Adipose tissue (tissue), 3 donors: ENCODE measurements around the gene NCAM1. TPM values are rescaled to one million over a fixed set of nuclear protein-coding genes. Genes with fewer than 3 reads are reported as not detected.

Experiments
- H3K27ac ChIP-seq: one replicate; pipeline ENCODE4 v1.5.1; 2013; ENCODE audit warnings: low read depth, low read length
- WGBS, 3 donors: extraction: QIAGEN DNeasy Blood & Tissue Kit; methylation state at CpG; one replicate each; pipeline ENCODE4 v1.1.7; 2013; 5-methylcytosine and 5-hydroxymethylcytosine counted together
- polyA plus RNA-seq, 3 donors: library from polyadenylated mRNA; stranded (reverse); fragments of 200-250 nt; gene quantifications; one replicate each; pipeline ENCODE4 v1.2.3, GENCODE V29; 2013
- donor health status: healthy with polysubstance abuse.
- donor health status: Bipolar disorder and iron deficiency.
- donor health status: healthy.

Gene NCAM1
- polyA plus RNA-seq, 3 donors: 1.4 to 2.7 (median 2.3) TPM

DNA sequence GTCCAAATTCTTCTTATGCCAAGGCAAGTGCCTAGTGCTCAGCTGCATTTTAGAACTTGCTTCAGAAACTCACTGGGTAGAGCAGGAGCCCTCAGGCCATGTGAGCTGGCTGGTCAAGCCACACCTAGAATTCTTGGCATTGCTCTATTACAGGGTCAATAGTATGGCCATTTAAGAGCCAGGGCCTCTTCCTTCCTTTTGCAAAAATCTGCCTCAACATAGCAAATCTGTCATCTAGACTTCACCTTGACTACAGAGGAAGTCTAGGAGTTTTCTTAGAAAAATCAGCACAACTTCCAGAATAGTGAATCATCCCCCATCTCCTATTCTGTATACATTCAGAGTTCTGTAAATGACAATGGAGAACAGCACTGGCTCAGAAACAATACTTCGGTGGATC, 241.2 kb downstream of the NCAM1 start:
- no peak overlapping the region for H3K27ac ChIP-seq
- 73 to 89% (median 88%) methylated on average over 1 of the region's 1 CpG for WGBS, 3 donors

DNA sequence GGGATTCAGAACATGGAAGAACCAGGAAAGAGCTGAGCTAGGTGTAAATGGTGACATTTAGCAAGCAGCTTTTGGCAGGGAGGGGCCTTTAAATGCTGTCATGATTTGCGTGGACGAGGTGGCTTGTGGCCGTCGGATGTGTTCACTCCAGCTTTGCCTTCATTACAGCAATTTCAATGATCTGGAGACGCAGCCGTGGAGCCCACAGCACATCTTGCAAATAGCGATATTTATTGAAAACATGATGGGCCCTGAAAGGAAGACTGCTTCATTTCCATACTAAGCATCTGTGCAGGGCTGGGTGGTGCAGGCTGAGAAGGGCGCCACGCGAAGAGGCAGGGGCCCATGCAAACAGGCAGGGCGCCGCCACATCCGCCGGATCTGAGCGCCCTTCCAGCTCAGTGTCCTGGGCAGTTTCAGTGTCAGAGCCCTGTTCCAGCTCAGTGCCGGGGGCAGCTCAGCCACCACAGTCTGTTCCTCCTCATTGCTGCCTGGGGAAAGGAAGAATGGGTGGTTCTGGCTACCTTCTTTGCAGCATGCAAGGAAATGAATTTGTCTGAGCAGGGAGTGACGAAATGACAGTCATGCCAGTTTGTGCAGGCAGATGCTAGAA, 242.0 kb downstream of the NCAM1 start:
- H3K27ac ChIP-seq: no peak overlapping the region
- 88 to 93% (median 92%) methylated on average over 17 of the region's 17 CpGs for WGBS, 3 donors

DNA sequence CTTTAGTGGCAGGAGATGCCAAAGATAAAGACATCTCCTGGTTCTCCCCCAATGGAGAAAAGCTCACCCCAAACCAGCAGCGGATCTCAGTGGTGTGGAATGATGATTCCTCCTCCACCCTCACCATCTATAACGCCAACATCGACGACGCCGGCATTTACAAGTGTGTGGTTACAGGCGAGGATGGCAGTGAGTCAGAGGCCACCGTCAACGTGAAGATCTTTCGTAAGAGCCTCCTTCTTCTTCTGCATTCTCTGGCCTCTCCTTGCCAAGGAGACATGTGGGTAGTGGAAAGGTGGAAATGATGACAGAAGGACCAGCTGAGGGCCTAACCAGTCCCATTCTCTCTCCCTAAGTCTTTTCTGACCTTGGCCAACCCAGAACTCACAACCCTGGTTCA, 243.1 kb downstream of the NCAM1 start:
- 77 to 89% (median 82%) methylated on average over 10 of the region's 10 CpGs for WGBS, 3 donors
- no peak overlapping the region for H3K27ac ChIP-seq

DNA sequence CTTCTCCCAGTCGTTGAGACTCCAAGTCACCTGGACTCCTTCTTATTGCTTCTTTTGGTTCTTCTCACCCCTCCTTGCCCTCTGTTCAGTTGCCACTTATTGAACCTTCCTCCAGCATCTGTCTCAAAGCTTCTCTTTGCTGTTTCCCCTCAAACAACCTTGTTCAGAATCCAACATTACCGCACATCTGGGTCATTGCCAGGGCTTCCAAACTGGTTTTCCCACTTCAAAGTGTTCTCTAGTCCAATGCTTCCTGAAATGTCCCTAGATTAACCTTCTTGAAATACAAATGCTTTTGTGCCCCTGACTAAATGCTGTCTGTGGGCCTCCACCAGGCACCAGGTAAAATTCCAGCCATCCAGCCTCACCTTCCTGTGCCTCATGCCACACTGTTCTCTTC, 252.3 kb downstream of the NCAM1 start:
- 51 to 82% (median 79%) methylated on average over 2 of the region's 2 CpGs for WGBS, 3 donors
- no peak overlapping the region for H3K27ac ChIP-seq

DNA sequence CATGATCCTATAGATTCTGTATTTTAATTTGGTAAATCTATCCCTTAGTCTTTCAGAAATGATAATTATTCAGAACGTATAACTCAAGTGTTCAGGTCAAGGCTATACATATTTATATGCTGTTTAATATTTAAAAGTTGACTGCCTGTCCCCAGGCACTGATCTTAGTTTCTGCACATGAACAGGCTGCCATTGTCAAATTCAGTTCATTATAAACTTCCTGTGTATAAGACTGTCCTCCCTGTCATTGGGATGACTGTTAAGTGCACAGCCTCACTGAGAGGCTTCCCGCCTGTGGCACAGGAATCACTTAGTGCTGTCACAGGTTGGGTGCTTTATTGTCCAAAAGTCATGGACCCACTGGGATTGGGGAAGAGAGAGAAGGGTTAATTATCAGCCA, 261.0 kb downstream of the NCAM1 start:
- WGBS, 3 donors: 61 to 96% (median 87%) methylated on average over 2 of the region's 2 CpGs
- H3K27ac ChIP-seq: no peak overlapping the region

DNA sequence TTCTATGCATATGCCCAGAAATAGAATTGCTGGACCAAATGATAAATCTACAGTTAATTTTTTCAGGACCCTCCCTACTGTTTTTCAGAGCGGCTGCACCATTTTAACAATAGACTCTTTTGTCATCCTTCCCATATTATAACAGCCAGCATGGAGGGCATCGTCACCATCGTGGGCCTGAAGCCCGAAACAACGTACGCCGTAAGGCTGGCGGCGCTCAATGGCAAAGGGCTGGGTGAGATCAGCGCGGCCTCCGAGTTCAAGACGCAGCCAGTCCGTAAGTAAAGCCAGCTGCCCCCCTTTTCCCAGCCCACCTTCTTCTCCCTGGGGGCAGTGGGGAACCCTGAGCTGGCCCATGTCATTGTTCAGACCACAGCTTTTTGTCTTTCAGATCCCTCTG, 273.7 kb downstream of the NCAM1 start:
- no peak overlapping the region for H3K27ac ChIP-seq
- WGBS, 3 donors: 93 to 95% (median 94%) methylated on average over 14 of the region's 14 CpGs

DNA sequence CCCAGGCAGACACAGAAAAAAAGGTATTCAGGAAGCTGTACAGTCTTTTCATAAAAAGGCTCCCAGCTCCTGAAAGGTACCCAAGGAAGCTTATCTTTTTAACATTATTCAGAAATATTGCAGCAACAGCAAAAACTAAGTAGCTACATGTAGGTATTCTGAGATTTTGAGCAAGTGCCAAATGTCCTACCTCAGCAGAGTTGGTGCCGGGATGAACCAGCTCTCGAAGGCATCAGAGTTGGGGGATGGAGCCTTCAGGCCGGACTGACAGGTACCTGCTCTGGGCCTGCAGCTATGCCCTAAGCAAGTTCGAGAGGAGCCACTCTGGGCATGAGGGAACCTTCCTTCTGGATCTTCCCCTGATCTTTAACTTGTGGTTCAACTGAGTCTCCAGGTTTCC, 276.0 kb downstream of the NCAM1 start:
- WGBS, 3 donors: 83 to 96% (median 87%) methylated on average over 4 of the region's 4 CpGs
- no peak overlapping the region for H3K27ac ChIP-seq

DNA sequence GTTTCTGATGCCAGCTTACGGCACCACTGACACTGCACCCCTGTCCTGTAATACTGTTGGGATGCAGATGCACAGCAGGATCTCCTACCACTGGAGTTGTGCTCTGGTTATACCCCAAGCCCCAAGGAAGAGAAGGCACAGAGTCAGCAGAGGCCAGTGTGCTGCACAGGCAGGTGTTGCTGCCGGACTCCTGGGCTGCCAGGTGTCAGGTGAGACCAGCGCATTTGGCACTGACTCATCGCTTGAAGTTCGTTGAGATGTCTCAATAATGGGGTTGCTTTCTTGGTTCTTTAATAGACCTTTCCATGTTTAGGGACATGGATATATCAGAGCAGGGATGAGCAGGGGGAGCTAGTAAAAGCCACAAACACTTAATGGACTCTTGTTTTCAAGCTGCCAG, 277.5 kb downstream of the NCAM1 start:
- H3K27ac ChIP-seq: no peak overlapping the region
- WGBS, 3 donors: 83 to 97% (median 93%) methylated on average over 5 of the region's 5 CpGs

DNA sequence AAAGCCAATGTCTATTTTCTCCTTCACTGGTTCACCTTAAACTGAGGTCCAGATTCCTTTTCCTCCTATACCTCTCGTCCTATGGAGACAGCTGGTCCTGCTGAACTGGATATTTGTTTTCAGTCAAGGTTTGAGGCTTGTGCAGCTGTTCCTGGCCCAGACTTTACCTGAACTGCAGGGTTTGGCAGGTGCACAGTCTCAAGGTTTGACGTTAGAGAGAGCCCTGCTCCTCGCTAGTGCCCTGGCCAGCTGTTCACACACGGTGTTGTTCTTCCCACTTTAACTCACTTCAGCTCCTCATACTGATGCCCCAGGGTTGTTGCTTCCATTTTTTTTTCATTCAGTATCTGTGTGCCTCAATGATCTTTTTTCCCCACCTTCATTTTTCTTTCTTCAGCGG, 279.2 kb downstream of the NCAM1 start:
- no peak overlapping the region for H3K27ac ChIP-seq
- WGBS, 3 donors: 26 to 83% (median 81%) methylated on average over 5 of the region's 5 CpGs

DNA sequence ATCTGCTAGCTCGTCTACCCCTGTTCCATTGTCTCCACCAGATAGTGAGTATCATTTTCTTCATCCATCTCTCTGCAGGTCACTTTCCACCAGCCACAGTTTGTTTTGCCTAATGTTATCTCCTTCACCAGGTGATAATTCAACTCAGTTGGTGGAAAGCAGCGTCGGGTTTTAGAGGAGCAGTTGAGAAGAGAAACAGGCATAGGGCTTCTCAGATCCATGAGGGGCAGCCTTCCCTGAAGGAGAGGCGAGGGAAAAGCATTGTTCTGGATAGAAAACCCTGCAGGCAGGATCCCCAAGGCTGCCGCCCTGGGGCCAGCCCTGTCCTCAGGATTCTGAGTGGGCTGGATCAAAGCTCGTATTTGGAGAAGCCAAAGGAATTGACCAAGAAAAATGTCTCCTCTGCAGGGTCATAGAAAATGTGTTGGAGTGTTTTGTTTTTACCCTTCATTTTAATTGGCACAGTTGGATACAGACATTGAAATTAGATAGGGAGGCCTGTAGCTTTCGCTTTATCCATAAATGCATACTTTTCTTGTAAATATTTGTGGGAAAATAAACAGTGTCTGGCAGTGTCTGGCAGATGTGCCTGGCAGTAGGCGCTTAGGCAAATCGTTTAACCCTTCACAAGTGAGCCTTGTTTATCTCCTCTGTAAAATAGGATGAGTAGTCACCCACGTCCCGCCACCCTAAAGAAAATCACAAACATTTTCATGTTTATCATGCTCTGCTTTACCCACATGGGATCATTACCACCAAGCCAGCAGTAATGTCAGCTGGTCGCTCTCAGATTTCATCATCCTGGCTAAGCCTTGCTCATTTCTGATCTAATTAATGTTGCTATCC, 279.8 kb downstream of the NCAM1 start:
- no peak overlapping the region for H3K27ac ChIP-seq

DNA sequence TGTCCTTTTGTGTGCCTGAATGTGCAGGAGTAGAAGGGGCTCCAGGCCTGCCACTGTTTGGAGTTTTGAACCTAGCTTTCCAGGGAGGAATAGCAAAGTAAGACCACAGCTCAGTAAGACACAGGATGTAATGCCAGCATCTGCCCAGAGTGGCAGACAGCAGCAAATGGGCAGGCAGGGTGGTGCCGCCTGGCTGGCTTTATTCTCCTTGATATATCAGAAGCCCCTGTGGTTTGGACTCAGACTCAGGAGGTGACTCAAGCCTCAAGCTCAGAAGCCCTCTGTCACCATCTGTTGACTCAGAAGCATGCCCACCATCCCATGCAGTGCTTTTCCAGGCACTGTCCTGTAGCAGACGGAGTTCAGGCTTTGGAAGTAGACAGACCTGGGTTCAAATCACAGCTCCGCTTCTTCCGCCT, 280.4 kb downstream of the NCAM1 start:
- no peak overlapping the region for H3K27ac ChIP-seq
- WGBS, 3 donors: 95 to 98% (median 96%) methylated on average over 4 of the region's 4 CpGs

More for the DNA sequence above, 279.8 kb downstream of the NCAM1 start:
- WGBS, 3 donors: 57 to 79% (median 78%) methylated on average over 12 of the region's 12 CpGs

DNA sequence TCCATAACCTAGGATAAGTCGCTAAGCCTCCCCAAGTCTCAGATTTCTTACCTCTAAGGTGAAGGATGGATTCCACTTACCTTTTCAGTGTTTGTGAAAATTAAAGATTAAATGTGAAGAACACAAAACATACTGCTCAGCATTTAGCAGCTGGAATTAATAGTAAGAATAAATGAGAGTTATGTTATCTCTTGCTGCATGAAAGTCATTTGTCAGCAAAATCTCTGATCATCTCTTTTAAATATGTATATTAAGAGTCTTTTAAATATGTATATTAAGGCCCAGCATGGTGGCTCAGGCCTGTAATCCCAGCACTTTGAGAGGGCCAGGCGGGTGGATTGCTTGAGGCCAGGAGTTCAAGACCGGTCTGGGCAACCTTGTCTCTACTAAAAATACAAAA, 280.8 kb downstream of the NCAM1 start:
- H3K27ac ChIP-seq: no peak overlapping the region
- 95 to 98% (median 97%) methylated on average over 3 of the region's 3 CpGs for WGBS, 3 donors

DNA sequence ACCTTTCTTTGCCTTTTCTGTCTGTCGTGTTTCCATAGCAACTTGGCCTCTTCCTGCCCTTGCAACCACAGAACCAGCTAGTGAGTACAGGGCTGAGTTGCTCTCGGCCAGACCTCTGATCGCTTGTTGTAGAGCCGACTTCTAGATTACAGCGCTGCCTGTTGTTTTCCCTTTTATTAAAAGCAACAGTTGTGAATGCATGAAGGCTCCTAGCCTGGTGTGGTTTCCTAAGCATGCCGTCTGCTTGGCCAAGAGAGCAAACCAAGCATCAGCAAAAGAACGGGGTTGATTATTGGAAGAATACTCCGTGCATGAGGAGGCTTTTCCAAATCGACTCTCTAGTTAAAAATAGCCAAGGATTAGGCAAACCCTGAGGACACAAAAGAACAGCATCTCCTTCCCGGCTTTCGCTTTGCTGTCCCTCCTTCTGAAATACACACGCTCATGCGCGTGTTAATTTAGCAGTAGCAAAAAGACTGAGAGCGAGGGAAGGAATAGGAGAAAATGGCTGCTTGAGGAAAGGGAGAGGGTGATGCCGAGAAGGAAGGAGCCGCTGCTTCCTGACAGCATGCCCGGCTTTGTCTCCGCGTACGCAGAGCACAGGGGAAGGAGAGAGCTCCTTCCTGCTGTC, 281.7 kb downstream of the NCAM1 start:
- 16 to 35% (median 31%) methylated on average over 21 of the region's 21 CpGs for WGBS, 3 donors
- no peak overlapping the region for H3K27ac ChIP-seq

DNA sequence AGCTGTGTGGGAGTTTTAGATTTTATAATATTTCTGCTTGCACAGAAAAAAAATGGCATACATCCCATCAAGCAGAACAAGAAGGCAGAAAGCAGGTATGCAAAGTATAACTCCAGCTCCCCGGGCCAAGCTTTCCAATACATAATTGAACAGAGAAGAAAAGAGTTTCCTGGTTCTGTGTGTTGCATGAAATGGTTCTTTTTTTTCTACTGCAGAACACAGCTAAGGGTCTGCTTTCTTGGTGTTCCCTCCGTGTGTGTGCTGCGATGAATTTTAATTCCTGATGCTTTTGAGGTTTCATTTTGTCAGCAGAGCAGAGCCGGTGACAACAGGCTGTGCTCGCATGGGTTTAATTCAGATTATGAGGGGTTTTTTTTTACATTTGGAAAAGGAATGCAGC, 282.5 kb downstream of the NCAM1 start:
- H3K27ac ChIP-seq: no peak overlapping the region
- WGBS, 3 donors: 84 to 90% (median 85%) methylated on average over 5 of the region's 5 CpGs

DNA sequence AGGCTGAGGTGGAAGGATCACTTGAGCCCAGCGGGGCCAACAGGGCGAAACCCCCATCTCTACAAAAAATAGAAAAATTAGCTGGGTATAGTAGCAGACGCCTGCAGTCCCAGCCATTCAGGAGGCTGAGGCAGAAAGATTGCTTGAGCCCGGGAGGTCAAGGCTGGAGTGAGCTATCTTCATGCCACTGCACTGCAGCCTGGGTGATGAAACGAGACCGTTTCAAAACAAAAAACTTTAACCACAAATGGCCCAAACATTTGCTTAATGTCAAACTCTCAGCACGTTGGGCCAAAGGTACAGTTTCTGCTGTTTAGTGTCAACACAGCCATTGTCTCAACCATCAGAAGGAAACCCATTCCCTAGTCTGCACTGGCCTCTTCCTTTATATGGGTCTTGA, 284.0 kb downstream of the NCAM1 start:
- WGBS, 3 donors: 74 to 82% (median 80%) methylated on average over 7 of the region's 7 CpGs
- no peak overlapping the region for H3K27ac ChIP-seq

DNA sequence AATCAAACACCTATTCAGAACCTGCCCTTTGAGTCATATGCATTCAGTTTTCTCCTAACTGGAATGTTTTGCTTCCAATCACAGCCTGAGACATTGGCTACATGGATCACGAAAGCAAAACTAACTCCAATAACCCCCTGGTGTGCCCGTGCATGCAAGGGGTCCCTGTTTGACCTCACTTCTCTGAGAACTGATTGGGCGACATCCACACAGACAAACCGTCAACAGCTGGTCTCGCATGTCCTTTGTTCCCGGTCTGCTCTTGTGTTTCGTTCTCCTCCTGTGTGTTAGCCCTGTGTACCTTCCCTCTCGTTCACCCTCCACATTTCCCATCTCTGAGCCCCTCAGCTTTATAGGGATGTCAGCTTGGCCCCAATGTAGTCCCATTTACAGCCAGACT, 286.0 kb downstream of the NCAM1 start:
- 53 to 84% (median 75%) methylated on average over 8 of the region's 8 CpGs for WGBS, 3 donors
- no peak overlapping the region for H3K27ac ChIP-seq

DNA sequence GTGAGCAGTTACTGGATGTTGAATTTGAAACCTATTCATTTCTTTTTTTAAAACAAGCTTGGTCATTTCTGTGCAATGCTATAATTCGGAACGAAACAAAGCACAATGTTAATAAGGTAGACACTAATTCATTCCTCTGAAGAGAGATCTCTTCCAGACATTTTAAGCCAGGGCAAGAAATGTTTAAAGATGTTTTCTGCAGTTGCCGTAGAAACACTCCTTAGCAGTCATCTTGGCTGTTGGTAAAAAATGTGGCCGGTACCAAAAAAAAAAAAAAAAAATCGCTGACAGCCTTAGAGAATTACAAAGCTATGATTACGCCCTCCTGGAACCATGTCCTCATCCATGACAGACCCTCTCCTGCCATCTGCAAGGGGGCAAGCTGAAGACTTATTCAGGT, 286.7 kb downstream of the NCAM1 start:
- 56 to 76% (median 60%) methylated on average over 6 of the region's 6 CpGs for WGBS, 3 donors
- H3K27ac ChIP-seq: no peak overlapping the region

DNA sequence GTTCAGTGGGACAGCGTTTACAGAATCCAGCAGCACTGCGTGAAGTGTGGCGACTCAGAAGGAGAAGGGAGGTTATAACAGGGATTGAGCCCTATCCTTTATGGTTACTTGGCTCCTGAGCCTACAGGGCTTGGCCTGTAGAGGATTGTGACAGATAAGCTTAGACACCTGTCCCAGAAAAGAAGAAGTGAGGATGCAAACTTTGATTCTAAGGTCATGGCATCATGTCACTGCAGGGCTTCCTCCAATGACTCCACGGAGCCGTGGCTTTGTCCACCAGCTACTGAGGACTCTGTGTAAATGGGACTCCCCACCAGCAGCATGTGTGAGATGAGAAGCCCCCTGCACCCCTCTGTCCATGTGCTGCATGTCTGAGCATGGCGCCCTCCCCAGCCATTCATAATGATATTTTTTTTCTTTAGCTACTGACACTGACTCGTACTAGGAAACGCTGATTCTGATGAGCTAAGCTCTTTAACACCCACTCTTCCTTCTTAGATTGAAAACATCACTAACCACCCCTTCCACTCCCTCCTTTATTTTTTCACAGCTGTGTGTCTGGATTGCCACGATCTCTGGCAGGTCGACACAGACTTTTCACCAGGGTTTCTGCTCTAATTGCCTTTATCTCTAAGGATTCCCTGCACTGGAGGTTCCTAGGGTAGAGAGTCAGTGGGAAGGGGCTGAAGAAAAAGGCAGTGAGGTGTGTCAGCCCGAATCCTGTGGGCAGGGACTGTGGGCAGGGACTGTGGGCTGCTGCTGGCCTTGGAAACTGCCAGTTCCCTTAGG, 287.7 kb downstream of the NCAM1 start:
- H3K27ac ChIP-seq: no peak overlapping the region
- 68 to 74% (median 74%) methylated on average over 11 of the region's 11 CpGs for WGBS, 3 donors

DNA sequence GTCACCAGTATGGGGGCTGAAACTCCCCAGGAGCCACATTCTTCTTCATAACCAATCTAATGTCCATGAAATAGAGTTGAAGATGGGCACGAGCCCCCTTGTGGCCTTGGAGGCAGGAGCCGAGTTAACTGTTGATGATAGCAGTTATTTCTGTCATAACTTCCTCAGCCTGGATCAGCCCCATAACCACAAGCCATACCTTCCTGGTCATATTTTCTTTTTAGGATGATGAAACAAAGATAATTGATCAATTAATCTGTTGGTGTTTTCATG, 288.2 kb downstream of the NCAM1 start:
- 14 to 20% (median 17%) methylated on average over 2 of the region's 2 CpGs for WGBS, 3 donors
- H3K27ac ChIP-seq: no peak overlapping the region
